HG02763 (cell line): Measurements from ENCODE around the gene DRD3.

Experiments used
- ATAC-seq: cut with Tn5 transposase; IDR thresholded peaks from one replicate; pipeline ENCODE4 v1.9.1; 2021; ENCODE audit warnings: mild to moderate bottlenecking, moderate library complexity; ENCODE audit not compliant: unreplicated experiment

The DRD3 gene

GRCh38 chr3:114079761-114080160 is 99.1 kb downstream of the DRD3 start:
- ATAC-seq = no peak

- ATAC-seq = no peak
These were observed 100.7 kb downstream of the DRD3 start for GRCh38 chr3:114078126-114078525.
